HG02798 (cell line): ENCODE results near the gene SDK2.

Experiments
- ATAC-seq: cut with Tn5 transposase; IDR thresholded peaks from one replicate; pipeline ENCODE4 v1.9.1; 2021; ENCODE audit warnings: mild to moderate bottlenecking; ENCODE audit not compliant: unreplicated experiment, poor library complexity

SDK2 gene

DNA sequence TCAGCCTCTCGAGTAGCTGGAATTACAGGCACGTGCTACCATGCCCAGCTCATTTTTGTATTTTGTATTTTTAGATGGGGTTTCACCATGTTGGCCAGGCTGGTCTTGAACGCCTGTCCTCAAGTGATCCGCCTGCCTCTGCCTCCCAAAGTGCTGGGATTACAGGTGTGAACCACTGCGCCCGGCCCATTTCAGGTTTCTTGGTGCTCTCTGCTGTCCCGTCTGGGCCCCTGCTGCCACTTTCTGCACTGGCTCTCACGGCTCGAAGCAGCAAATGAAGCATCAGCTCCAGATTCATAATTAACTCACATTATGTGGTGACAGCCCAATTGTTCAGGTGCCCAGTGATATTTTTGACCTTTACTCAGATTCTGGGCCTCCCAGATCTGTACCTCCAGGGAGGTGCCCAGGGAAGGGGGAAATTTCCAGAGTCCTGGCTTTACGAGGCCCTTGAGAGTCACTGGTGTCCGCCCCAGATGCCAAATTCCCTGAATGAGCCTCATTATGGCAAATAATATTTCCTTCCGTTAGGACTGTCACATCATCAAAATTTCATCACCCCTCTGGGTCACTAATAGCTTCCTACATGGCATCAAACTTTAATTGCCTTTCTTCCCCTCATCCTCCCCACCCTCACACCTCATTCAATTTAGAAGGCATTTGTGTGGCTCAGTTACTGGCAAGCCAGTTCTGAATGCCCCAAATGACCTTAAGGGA, 9.0 kb downstream of the SDK2 start:
- ATAC-seq = no peak

DNA sequence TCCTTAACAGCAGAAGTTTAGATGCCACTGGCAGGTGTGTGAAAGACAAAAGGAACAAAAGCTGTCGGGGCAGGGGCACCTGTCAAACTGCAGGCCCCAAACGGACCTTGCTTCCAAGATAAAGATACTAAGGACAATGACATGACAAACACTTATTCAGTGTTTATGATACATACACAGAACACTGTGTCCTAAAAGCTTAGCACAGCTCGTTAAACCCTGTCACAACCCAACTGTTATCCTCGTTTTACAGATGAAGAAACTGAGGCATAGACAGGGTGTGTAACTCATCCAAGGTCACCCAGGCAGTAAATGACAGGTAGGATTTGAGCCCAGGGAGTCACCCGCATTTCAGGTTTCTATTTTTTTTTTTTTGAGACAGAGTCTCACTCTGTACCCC, 9.6 kb downstream of the SDK2 start:
- no peak for ATAC-seq

DNA sequence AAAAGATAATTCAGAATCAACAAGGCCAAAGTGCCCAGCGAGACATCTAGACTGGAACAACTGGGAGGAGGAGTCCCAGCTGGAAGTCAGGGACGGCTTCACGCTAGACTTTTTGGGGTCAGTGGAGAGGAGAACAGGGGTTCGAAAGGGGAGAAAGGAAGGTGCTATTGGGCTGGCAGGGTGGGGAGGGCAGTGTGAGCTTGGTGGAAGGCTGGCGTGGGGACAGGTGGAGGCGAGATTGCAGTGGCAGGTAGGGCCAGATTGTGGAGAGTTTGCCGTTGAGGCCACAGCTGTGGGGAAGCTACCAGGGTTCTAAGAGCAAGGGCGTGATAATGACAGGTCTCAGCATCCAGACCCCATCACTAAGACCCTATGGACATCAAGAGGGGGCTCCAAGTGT, 10.5 kb downstream of the SDK2 start:
- ATAC-seq = no peak

DNA sequence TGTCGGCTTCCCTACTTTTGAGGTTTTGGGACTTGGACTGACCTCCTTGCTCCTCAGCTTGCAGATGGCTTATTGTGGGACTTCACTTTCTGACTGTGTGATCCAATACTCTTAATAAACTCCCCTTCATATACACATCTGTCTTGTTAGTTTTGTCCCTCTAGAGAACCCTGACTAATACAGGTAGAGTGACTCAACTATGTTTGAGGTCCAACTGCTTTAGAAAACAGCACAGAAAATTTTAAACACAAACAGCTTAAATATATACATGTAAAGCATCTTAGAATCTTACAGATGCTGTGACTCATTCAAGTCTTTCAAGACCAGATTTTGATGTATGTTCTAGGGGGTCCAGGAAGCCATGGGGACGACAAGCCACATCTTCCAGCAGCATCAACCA, 11.7 kb downstream of the SDK2 start:
- ATAC-seq = no peak

DNA sequence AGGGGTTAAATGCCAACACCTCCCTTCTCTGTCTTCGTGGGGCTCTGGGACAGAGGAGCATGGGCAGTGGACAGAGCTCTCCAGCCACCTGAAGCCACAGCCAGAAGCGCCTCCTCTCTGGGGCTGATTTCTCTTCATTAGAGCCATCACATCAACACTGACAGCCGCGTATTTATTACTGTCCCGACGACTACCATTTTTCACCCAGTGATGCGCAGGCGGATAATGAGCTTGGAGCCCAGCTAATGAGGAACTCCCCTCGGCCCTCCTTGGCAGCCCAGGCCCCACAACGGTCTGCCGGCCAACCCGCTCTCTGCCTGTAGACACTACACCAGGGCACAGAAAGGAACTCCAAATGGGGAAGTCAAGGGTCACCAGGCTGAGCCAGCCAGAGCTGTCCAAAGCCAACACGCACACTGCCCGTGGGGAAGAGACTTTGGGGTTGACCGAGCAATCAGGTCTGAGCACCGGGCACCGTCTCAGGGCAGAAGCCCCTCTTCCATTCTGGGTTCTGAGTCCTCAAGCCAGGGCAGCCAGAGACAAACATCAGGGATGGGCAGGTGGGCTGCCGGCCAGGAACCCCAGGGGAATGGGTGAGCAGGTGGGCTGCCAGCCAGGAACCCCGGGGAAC, 13.2 kb downstream of the SDK2 start:
- ATAC-seq = no peak

DNA sequence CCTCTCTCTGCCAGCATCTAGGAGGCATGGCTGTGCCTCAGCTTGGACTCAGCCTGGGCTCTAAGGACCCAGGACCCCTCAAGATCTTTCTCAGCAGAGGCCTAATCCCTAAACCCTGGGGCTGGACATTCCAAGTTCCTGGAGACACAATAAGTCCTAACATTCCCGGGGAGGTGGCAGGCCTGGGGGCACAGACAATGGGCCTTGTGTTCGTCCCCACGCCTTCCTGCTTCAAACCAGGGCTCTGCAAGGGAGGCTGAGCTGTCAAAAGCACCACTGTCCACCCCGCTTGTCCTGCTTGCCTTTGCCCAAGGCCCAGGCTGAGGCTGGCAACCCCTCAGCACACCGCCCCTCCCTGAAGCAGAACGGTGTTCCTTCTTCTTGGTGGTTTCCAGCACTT, 13.7 kb downstream of the SDK2 start:
- ATAC-seq = no peak

DNA sequence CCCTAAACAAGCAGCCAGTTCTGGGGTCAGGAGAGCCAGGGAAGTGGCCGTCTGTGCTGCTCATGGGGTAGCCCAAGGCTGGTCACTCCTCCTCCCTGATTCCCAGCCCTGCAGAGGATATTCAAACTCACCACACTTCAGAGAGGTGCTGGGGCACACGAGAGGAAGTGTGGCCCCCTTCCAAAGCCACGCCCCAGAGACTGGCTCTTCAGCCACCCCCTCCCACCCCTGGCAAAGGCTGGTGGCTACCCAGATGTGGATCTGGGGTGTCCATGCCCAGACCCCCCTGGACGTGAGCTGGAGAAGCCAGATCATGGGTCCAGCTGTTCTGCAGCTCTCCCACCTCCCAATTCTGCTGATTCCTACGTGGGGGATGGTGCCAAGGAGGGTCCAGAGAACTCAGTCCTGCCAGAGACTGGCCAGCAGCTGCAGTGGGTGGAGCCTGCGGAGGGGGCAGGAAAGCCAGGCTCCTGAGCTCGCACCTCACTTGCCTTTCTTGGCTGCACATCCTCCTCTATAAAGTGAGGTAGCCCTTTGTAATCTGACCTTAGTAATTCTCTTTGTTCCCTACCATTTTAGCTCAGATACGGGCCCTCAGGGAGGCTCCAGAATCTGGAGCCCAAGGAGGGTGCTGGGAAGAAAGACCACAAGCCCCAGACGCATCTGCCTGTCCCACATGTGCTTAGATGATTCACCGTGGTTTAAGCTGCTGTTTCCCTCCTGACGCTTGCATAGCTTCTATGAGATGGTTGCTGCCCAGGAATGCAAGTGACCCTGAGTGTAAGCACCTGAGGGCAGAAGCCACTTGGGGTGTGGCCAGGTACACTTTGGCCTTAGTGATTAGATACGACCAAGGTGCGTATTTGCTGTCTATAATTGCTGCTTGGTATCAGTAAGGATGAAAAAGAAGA, 15.3 kb downstream of the SDK2 start:
- no peak for ATAC-seq

DNA sequence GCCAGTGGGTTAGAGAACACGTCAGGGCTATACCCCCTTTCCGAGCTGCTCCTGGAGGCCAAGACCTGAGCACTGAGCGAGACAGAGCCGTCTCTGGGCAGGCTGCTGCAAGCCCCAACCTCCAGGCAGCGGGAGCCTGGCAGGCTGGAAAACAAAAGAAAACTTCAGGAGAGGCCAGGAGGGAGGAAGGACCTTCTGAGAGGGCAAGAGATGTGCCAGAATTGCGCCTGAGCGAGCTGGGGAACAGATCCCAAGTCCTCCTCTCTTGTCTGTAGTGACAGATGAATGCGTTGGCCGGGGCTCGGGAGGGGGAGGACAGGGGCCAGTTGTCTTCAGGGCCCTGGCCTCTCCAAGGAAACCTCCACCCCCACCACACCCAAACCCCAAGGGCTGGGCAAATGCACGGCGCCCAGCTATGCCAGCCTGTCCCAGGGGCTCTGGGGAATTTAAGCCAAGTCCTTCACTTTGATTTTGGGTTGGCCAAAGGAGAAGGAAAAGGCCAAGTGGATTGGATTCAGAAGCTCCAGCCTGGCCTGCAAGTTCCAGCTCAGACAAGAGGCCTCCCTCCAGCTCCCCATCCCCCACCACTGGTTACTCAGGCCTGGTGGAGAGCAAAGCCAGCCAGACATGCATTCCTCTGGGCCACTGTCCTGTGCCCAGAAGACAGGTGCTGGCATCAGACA, 18.1 kb downstream of the SDK2 start:
- ATAC-seq = no peak

DNA sequence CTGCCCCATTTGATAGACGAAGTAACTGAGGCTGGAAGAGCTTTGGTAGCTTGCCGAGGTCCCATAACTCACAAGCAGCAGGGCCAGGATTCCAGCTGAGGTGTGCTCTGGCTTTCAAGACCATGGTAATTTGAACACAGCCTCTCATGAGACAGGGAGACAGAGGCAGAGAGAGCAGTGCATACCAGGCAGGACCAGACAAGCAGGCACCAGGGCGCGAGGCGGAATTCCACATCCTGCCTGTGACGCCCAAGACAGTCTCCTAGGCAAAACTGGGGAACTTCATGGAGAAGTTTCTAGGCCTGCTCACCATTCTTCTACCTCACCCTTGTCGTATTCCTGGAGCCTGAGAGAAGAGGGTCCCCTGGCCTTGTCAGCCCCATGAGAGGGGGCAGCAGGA, 19.2 kb downstream of the SDK2 start:
- no peak for ATAC-seq

DNA sequence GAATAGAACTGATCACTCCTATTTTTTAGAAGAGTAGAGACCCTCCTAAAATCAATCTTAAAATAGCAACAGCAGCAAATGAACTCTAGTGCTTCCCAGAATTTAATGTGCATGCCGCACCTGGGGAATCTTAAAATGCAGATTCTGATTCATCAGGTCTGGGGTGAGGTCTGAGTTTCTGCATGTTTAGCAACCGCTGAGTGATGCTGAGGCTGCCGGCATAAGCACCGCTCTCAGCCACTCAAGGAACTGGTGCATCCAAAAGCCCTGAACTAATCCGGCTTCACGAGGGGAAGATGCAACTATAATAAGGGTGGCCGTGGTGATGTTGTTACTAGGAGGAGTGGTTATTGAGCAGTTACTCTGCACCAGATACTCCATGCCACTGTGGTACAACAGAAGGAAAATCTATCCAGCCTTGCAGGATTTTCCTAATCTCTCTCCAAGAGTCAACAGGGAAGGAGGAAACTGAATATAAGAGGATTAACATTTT, 19.7 kb downstream of the SDK2 start:
- no peak for ATAC-seq

DNA sequence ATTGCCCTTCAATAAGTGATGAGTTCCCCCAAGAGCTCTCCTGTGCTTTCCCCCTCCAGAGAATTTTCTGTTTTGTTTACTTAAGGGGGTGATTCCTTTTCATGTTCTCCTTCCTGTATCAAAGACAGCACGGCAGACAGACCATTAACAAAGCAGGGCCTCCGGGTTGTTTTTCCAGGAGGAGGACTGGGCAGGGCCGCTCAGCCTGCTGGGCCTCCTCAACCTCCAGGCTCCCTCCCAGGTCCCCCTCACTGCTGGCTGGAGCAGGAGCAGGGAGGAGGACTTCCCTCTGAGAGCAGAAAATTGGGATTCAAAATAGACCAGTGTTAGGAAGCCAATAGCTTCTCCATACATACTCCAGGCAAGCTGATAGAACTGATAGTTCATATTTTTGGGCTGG, 20.4 kb downstream of the SDK2 start:
- no peak for ATAC-seq

DNA sequence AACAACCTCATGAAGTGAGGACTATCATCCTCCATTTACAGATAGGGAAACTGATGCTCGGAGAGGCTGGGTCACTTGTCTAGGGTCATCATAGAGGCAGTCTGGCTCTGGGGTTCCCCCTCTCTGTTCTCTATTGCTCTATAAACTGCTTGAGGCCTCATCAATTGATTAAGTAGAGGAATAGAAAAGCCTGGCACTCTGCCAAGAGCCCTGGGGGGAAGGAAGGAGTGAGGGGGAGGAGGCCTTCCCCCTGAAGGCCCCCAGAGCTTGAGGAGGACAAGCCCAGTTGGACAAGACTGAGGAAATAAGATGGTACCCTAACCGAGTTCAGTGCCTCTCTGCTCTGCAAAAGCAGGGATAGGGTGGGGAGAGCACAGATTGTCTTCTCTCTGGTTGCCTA, 21.0 kb downstream of the SDK2 start:
- no peak for ATAC-seq

DNA sequence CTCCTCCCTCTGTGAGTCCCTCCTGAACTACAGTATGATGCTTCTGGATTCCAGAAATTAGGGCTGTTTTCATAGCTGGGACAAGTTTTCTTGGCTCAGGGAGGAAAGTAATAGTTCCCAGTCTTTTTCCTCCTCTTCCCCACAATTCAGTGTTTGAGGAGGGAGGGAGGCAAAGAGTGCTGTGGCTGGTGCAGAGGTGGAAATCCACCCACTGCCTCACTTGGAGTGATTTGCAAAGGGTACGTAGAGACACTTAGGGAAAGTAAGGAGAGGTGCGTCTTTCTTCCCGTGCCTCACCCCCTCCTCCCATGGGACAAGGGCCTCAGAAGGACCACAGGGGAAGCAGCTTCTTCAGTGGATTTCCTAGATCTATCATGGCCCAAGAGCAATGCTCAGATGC, 21.9 kb downstream of the SDK2 start:
- no peak for ATAC-seq

DNA sequence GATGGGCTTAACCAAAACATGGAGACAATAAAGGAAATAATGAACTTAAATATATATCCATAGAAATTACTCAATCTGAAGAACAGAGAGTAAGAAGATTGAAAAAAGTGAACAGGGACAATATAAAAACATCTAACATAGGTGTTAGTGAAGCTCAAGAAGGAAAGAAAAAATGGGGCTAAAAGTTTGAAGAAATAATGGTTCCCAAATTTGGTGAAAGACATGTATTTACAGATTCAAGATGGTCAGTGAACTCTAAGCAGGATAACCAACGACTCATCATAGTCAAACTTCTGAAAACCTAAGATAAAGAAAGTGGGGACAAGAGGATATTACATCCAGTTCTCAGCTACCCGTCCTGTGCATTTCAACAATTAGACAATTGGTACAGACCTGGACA, 22.6 kb downstream of the SDK2 start:
- ATAC-seq = no peak

DNA sequence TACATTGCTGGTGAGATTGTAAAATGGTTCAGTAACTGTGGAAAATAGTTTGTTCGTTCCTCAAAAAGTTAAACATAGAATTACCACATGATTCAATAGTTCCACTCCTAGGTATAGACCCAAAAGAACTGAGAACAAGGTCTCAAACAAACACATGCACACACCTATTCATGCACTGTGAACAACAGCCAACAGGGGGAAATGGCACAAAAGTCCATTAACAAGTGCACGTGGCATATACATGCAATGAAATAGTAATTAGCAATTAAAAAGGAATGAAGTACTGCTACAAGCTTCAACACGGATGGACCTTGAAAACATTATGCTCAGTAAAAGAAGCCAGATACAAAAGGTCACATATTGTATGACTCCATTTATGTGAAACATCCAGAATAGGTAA, 23.8 kb downstream of the SDK2 start:
- ATAC-seq = no peak

DNA sequence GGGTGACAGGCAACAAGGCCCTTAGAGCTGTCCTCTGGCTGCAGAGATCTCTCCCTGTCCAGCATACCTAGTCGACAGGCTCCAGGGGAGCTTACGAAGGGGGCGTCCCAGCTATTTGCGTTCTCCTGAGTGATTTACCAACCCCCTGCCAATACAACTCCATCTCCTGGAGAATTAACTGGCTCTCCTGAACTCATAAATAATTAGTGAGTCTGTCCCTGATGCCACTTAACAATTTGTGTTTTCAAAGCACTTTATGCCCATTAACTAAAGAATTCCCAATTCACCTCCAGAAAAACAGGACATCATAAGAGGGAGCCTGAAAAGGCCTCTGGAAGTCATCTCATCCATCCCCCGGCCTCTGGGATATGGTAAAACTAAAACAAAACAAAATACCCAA, 26.7 kb downstream of the SDK2 start:
- ATAC-seq = no peak

DNA sequence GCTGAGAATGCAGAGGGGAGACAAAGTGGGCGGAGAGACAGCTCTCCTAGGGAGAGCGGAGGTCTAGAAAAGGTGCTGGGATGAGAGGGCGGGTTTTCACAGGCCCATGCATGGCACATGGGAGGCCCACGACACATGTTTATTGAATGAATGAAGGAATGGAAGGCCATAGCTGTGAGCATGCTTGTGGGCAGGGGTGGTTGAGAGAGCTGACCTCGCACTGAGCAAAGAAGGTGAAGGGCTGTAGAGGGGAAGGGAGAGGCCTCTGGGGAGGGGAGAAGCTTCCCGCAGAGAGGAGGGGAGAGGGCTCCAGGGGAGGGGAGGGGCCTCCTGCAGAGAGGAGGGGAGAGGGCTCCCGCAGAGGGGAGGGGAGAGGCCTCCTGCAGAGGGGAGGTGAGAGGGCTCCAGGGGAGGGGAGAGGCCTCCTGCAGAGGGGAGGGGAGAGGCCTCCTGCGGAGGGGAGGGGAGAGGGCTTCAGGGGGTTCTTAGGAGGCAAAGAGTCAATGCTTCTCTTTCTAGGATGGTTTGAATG, 27.3 kb downstream of the SDK2 start:
- no peak for ATAC-seq

DNA sequence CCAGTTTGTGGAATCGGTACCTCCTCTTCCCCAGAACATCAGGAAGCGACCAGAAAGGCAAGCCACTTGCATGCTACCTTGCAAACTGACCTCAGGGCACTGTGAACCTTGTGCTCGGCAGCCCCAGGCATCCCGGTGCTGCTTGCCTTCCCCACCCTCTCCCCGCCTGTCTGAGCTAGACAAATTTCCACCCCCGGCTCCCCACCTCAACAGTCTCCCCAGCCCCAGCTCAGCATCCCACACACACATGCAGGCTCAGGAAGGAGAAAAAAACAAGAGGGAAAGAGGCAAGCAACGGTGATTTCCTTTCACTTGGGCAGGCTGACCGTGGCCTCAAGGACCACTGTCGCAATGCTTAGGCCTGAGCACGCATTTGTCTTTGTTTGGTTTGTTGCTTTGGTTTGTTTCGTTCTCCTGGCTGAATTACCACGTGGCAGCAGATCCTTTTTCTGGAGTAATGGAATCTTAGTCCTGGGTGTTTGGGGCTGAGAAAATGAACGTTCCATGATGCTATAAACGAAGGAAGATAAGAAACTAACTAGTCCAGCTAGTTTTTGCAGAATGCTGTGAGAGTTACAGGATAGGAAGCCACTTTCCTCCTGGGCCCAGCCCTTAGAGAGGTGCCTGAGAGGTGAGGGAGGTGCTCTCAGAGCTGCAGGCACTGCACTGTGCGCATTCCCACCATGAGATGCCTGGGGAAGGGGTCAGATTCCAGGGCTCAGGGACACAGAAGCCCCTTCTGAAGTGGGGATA, 27.9 kb downstream of the SDK2 start:
- ATAC-seq = no peak

DNA sequence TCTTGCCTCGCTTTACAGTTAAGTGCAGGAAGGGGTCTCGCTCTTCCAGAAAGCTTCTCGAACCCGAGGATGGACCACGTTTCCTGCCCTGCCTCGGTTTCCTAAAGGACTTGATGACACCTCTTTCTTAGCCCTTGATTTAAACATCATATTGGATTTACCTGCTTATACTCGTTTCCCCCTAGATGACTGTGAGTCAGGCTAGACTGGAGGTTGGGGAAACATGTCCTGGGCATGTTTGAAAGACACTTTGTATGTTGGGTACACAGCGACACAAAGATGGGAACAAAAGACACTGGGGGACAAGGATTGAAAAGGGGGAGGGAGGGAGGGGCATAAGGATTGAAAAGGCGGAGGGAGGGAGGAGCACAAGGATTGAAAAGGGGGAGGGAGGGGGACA, 30.0 kb downstream of the SDK2 start:
- no peak for ATAC-seq
